HEK293T (cell line): ENCODE results near the gene SIPA1L3.
"Not testable (repeated sequence)": the region's sequence is repeated elsewhere in the genome, so short reads cannot be mapped to it uniquely, and the experiment has no call there.

Experiments
- CTCF ChIA-PET: fragments of 350-600 bp; formaldehyde crosslinking; extraction: SDS; loops from one replicate; lab custom pipeline; 2021; ENCODE audit warnings: antibody characterized with exemption, inconsistent platforms; lab: Yijun Ruan, JAX
- POLR2A ChIA-PET: fragments of 350-600 bp; formaldehyde crosslinking; extraction: SDS; loops from one replicate; lab custom pipeline; 2020; ENCODE audit warnings: antibody characterized with exemption, inconsistent platforms; lab: Yijun Ruan, JAX
- DNase-seq: peaks from one replicate; pipeline ENCODE4 v3.0.0; 2012; ENCODE audit warnings: mixed read lengths; ENCODE audit errors: extremely low spot score
- ARNT ChIP-seq: fragments of 450-650 bp; IDR thresholded peaks from 2 replicates; pipeline ENCODE4 v1.6.1; 2017; ENCODE audit warnings: mild to moderate bottlenecking
- BHLHE40 ChIP-seq: fragments of 450-650 bp; IDR thresholded peaks from 2 replicates; pipeline ENCODE4 v1.6.1; 2016; ENCODE audit warnings: mild to moderate bottlenecking, moderate library complexity, borderline replicate concordance
- CTBP1 ChIP-seq: fragments of 450-650 bp; IDR thresholded peaks from 2 replicates; pipeline ENCODE4 v1.6.1; 2016; ENCODE audit warnings: borderline replicate concordance
- ELF4 ChIP-seq: fragments of 450-650 bp; IDR thresholded peaks from 2 replicates; pipeline ENCODE4 v1.6.1; 2017; ENCODE audit warnings: antibody characterized with exemption
- FOXA1 ChIP-seq: fragments of 450-650 bp; IDR thresholded peaks from 2 replicates; pipeline ENCODE4 v1.6.1; 2016; ENCODE audit warnings: mild to moderate bottlenecking
- FOXK2 ChIP-seq: fragments of 450-650 bp; IDR thresholded peaks from 2 replicates; pipeline ENCODE4 v1.6.1; 2016; ENCODE audit warnings: mild to moderate bottlenecking
- FOXM1 ChIP-seq: fragments of 450-650 bp; IDR thresholded peaks from 2 replicates; pipeline ENCODE4 v1.6.1; 2017; ENCODE audit warnings: mild to moderate bottlenecking, borderline replicate concordance
- HDGF ChIP-seq: fragments of 450-650 bp; IDR thresholded peaks from 2 replicates; pipeline ENCODE4 v1.6.1; 2017; ENCODE audit warnings: antibody characterized with exemption, borderline replicate concordance
- L3MBTL2 ChIP-seq: fragments of 450-650 bp; conservative IDR thresholded peaks from 2 replicates; pipeline ENCODE4 v1.6.1; 2016; ENCODE audit warnings: mild to moderate bottlenecking
- LEF1 ChIP-seq: fragments of 450-650 bp; IDR thresholded peaks from 2 replicates; pipeline ENCODE4 v1.6.1; 2017; ENCODE audit warnings: mild to moderate bottlenecking, borderline replicate concordance
- NFRKB ChIP-seq: fragments of 450-650 bp; IDR thresholded peaks from 2 replicates; pipeline ENCODE4 v1.6.1; 2016; ENCODE audit warnings: mild to moderate bottlenecking, moderate library complexity
- PKNOX1 ChIP-seq: fragments of 450-650 bp; IDR thresholded peaks from 2 replicates; pipeline ENCODE4 v1.6.1; 2016
- SP1 ChIP-seq: fragments of 450-650 bp; IDR thresholded peaks from 2 replicates; pipeline ENCODE4 v1.6.1; 2017
- SUZ12 ChIP-seq: fragments of 450-650 bp; IDR thresholded peaks from 2 replicates; pipeline ENCODE4 v1.6.1; 2016; ENCODE audit warnings: mild to moderate bottlenecking
- TARDBP ChIP-seq: fragments of 450-650 bp; IDR thresholded peaks from 2 replicates; pipeline ENCODE4 v1.6.1; 2016
- ZNF384 ChIP-seq: fragments of 450-650 bp; IDR thresholded peaks from 2 replicates; pipeline ENCODE4 v1.6.1; 2016

Gene SIPA1L3

GRCh38 chr19:38228491-38229439 is 321.8 kb downstream of the SIPA1L3 start:
- TF ChIP-seq PKNOX1 (0 out of 2 replicates have a peak, but pooled peaks have one; percentile 8), CTBP1 (0 out of 2 replicates have a peak, but pooled peaks have one; percentile 31), SP1 (no peak), FOXA1 (no peak), TARDBP (no peak), ARNT (no peak), FOXM1 (no peak)
- ChIA-PET CTCF (no interaction called here), POLR2A (no interaction called here)
- no peak for DNase-seq

DNA sequence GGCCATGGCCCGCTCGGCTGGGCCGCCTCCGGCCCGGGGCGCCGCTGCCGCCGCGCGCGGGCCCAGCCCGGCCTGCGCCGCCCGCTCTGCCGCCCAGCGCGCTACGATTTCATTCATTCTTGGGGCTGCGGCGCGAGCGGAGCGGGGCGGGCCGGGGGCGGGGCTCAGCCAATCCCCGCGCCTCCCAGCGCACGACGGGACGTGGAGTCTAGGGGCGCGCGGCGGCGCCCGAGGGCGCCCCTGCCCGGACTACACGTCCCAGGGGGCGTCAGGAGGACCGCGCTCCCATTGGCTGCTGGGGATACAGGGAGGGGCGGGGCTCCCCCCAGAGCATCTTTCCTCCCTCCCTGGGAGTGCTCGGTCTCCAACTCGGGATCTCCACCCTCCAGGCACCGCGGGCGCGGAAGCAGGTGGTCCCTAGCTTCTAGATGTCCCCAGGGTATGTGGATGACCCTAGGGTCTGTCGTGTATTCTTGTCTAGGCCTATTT is 322.6 kb downstream of the SIPA1L3 start:
- DNase-seq = peak; percentile 75
- ChIA-PET CTCF (interaction anchor here (0.7 kb wide), 1 partner anchor 58 kb away, joined by 3 read pairs; no protein-coding TSS in a partner anchor), POLR2A (no interaction called here)
- TF ChIP-seq SUZ12 (no peak), CTBP1 (peak; percentile 47; the same call in 1 of the 2 replicates), FOXM1 (peak; percentile 25; the same call in 1 of the 2 replicates), LEF1 (no peak), TARDBP (no peak), ZNF384 (no peak), NFRKB (no peak), PKNOX1 (no peak), SP1 (no peak), HDGF (no peak), ELF4 (no peak), BHLHE40 (no peak), FOXA1 (no peak), L3MBTL2 (no peak)

- POLR2A ChIA-PET = interaction anchor here (0.9 kb wide), 1 partner anchor 157 kb away, joined by 3 read pairs; the partner anchor contains the start of gene GGN
Measured at GRCh38 chr19:38230506-38231133, 323.6 kb downstream of the SIPA1L3 start.

DNA sequence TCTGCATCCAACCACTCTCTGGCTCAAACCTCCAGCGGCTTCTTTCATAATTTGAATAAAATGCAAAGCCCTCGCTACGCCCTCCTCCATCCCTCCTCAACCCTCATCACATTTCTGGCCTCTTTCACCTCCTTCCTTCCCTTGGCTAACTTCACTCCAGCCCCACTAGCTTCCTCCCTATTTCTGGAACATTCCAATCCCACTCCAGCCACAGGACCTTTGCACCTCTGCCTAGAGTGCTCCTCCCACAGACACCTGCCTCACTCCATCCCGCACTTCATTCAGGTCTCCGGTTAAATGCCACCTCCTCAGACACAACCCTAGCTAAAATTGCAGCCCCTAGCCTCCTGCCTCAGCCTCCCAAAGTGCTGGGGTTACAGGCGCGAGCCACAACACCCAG is 324.9 kb downstream of the SIPA1L3 start:
- ChIA-PET POLR2A (interaction anchor here (0.9 kb wide), 1 partner anchor 156 kb away, joined by 3 read pairs; the partner anchor contains the start of gene GGN), CTCF (interaction anchor here (0.7 kb wide), 1 partner anchor 90 kb away, joined by 3 read pairs; no protein-coding TSS in a partner anchor)
- DNase-seq = no peak
- TF ChIP-seq PKNOX1 = no peak
- no peak for TF ChIP-seq ZNF384
- TF ChIP-seq ARNT = no peak
- TF ChIP-seq L3MBTL2 = no peak
- TF ChIP-seq HDGF = no peak
- no peak for TF ChIP-seq ELF4
- TF ChIP-seq FOXM1 = no peak
- TF ChIP-seq SUZ12 = no peak
- no peak for TF ChIP-seq LEF1
- no peak for TF ChIP-seq FOXA1

More at GRCh38 chr19:38230506-38231133, 323.6 kb downstream of the SIPA1L3 start:
- CTCF ChIA-PET = interaction anchor here (0.7 to 1.1 kb wide), 2 partner anchors 57 to 105 kb away, joined by 3 read pairs; partner anchors contain the start of gene CATSPERG
- DNase-seq = not testable (repeated sequence)

GRCh38 chr19:38233740-38234251 is 326.8 kb downstream of the SIPA1L3 start:
- POLR2A ChIA-PET = interaction anchor here (1.2 kb wide), 1 partner anchor 9 kb away, joined by 5 read pairs; no protein-coding TSS in a partner anchor
- no peak for TF ChIP-seq HDGF
- no peak for TF ChIP-seq NFRKB
- no peak for TF ChIP-seq FOXM1
- no peak for TF ChIP-seq SP1
- TF ChIP-seq ZNF384 = no peak
- no peak for TF ChIP-seq TARDBP
- TF ChIP-seq PKNOX1 = no peak
- TF ChIP-seq FOXK2 = no peak
- no peak for TF ChIP-seq ELF4
- DNase-seq = peak; percentile 83
- CTCF ChIA-PET = interaction anchor here (0.6 to 2.4 kb wide), 5 partner anchors 15 to 154 kb away, joined by 3 to 9 read pairs (median 3); partner anchors contain the start of genes GGN and PSMD8
